ENCODE data around the gene LFNG.

GRCh38 chr7:2544541-2545188, 25.1 kb downstream of the LFNG start:
- TF ChIP-seq, protein P1, sequence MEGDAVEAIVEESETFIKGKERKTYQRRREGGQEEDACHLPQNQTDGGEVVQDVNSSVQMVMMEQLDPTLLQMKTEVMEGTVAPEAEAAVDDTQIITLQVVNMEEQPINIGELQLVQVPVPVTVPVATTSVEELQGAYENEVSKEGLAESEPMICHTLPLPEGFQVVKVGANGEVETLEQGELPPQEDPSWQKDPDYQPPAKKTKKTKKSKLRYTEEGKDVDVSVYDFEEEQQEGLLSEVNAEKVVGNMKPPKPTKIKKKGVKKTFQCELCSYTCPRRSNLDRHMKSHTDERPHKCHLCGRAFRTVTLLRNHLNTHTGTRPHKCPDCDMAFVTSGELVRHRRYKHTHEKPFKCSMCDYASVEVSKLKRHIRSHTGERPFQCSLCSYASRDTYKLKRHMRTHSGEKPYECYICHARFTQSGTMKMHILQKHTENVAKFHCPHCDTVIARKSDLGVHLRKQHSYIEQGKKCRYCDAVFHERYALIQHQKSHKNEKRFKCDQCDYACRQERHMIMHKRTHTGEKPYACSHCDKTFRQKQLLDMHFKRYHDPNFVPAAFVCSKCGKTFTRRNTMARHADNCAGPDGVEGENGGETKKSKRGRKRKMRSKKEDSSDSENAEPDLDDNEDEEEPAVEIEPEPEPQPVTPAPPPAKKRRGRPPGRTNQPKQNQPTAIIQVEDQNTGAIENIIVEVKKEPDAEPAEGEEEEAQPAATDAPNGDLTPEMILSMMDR (IDR thresholded peaks at IDR 0.05) = no peak
- no peak for TF ChIP-seq POLR2A (IDR thresholded peaks at IDR 0.05)
- TF ChIP-seq POLR2AphosphoS5 (IDR thresholded peaks at IDR 0.05) = no peak
- TF ChIP-seq EP300 (IDR thresholded peaks at IDR 0.05) = no peak
